ENCODE data around the gene RFX2. TPM values are rescaled to one million over a fixed set of nuclear protein-coding genes. Genes with fewer than 3 reads are reported as not detected.
"Not testable (repeated sequence)": the region's sequence is repeated elsewhere in the genome, so short reads cannot be mapped to it uniquely, and the experiment has no call there.

Gene RFX2
- total RNA-seq, 1 donor from 2014 or later, result 2.8 TPM

- no peak for DNase-seq (ENCODE audit: low read depth, low spot score)
Observed at GRCh38 chr19:5973376-5973775, 136.9 kb downstream of the RFX2 start.

GRCh38 chr19:5972355-5972731 is 138.0 kb downstream of the RFX2 start:
- DNase-seq (ENCODE audit: low read depth, low spot score), result no peak

DNA sequence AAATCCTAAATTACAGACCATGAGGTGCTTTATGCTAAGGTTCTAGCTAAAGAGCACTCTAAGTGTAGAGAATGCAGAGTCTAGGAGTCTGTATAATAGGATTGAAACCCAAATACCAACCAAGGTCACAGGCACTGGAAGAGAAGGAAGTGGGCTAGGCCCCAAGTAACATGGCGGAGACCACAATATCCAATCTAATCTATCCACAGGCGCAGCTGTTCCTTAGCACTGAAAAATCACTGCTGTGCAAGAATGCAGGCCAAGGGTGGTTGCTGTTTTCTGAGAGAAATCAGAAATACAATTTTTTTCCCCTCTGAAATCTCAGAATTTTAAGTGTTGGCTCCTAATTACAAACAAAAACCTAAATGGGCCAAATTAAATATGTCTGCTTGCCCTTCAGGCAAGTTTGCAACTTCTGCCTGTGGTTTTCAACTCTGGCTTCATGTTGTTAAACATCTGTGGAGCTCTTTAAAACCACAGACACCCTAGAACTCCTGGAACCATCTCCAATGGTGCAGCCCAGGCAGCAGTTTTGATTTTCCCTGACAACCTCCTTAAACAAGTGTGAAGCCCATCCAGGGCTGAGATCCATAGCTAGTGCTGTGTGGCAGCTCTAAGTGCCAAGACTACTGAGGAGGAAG is 138.5 kb downstream of the RFX2 start:
- DNase-seq (ENCODE audit: low read depth, low spot score), result no peak

- DNase-seq (ENCODE audit: low read depth, low spot score), result no peak
Observed at GRCh38 chr19:5969476-5969875, 140.8 kb downstream of the RFX2 start.

DNA sequence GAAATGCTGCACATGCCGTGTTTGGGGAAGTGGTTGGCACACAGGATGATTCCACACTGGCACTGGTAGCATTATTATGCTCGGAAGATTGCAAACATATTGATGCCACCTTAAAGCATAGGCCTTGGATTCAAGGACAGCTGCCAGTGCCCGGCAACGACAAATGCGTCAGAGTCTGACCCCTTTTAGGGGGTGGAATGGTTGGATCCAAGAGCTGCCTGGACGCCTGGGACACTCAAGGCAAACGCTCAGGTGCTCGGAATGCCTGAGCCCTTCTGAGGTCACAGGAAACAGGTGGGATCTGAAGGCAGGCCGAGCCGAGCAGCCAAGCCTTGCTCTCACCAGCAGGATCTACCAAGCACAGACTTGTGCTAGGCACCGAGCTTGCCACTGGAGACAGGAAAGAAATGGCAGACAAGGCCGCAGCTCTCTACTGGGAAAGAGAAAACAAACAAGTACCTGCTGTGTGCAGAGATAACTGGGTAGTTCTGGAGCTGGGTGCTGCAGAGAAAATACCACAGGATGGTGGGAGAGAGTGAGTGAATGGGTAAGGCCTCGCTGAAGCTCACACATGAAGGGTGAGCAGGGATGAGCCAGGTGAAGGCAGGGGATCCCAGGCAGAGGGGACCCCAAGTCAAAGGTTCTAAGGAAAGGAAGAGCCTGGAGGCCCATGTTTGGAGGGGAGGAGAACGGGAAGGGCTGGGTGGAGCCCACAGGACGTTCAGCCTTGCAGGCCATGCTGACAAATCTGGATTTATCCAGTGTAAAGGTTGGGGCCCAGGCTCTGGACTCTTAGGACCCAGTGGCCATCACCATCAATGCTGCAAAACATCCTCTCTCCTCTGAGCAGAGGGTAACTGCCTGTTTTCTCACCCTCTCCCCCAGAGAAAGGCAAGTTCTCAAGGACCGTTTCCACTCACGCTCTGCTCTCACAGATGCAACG is 141.6 kb downstream of the RFX2 start:
- no peak for DNase-seq (ENCODE audit: low read depth, low spot score)

- DNase-seq (ENCODE audit: low read depth, low spot score), result peak; percentile 61
Observed at GRCh38 chr19:5967994-5968430, 142.3 kb downstream of the RFX2 start.

DNA sequence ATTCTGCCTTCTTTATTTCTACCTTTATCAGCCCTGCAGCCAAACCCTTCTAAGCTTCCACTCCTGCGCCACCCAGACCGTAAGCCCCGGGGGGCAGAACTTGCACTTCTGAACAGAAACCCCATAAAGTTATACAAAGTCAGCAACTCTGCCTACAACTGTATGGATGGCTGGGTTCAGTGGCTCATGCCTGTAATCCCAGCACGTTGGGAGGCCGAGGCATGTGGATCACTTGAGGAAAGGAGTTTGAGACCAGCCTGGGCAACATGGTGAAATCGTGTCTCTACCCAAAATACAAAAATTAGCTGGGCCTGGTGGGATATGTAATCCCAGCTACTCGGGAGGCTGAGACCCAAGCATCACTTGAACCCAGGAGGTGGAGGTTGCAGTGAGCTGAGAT is 142.7 kb downstream of the RFX2 start:
- no peak for DNase-seq (ENCODE audit: low read depth, low spot score)

DNA sequence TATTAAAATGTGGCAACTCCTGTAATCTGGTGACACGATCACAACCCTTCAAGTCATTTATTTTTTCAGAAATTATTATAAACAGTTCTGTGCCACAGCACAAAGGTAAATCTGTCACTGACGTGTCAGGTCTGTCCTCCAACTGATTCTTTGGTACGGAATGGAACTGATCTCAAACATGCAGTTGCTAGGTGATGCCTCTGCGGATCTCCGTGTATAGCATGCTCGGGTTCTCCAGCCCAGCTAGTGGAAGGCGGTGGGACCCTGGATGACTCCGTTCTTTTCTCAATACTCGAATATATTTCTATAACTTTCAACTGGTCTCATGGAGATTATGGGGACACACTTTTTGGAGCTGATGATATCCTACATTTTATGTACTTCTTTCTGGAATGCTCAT is 143.4 kb downstream of the RFX2 start:
- no peak for DNase-seq (ENCODE audit: low read depth, low spot score)

GRCh38 chr19:5966215-5966614 is 144.1 kb downstream of the RFX2 start:
- DNase-seq (ENCODE audit: low read depth, low spot score), result no peak

DNA sequence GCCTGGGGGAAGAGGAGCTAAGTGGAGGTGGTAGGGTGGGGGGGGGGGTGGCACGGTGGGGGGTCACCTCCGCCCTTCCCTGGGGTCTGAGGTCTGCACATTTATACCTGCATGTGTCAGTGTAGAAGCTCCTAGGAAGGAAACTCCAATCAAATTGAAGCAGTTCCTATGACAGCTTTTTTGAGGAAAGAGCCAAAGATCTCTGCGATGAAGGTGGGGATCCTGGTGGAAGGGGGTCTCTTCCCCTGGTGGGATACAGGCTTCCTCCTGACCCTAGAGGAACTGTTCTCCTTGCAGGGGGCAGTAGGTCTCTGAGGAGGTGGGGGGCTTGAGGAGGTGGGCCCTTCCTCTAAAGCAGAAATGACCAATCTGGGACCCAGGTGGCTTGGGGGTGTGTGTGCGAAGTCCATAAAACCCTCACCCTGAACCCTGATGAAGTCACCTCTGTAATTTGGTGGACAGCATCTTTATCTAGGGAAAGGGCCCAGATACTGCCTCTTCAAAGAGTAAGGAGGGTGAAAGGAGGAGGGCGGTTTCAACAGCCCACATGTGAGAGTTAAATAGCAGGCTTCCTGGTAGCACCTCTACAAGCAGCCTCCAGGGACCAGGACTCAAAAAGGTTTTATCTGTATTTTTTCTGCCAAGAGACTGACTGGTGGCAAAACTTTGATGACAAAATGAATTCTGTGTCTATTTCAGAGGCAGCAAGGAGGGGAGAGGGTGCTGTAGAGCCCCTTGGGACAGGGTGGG is 145.3 kb downstream of the RFX2 start:
- DNase-seq (ENCODE audit: low read depth, low spot score), result no peak

GRCh38 chr19:5963855-5964254 is 146.4 kb downstream of the RFX2 start:
- no peak for DNase-seq (ENCODE audit: low read depth, low spot score)

DNA sequence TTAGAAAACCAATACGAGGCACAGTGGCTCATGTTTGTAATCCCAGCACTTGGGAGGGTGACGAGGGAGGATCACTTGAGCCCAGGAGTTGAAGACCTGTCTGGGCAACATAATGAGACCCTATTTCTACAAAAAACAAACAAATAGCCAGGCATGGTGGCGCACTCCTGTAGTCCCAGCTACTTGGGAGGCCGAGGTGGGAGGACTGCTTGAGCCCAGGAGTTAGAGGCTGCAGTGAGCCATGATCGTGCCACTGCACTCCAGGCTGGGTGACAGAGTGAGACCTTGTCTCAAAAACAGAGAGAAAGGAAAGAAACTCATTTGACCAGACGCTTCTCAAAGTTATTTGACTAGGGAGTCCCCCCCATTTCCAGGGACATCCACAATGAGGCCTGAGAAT is 147.0 kb downstream of the RFX2 start:
- DNase-seq (ENCODE audit: low read depth, low spot score), result not testable (repeated sequence)

DNA sequence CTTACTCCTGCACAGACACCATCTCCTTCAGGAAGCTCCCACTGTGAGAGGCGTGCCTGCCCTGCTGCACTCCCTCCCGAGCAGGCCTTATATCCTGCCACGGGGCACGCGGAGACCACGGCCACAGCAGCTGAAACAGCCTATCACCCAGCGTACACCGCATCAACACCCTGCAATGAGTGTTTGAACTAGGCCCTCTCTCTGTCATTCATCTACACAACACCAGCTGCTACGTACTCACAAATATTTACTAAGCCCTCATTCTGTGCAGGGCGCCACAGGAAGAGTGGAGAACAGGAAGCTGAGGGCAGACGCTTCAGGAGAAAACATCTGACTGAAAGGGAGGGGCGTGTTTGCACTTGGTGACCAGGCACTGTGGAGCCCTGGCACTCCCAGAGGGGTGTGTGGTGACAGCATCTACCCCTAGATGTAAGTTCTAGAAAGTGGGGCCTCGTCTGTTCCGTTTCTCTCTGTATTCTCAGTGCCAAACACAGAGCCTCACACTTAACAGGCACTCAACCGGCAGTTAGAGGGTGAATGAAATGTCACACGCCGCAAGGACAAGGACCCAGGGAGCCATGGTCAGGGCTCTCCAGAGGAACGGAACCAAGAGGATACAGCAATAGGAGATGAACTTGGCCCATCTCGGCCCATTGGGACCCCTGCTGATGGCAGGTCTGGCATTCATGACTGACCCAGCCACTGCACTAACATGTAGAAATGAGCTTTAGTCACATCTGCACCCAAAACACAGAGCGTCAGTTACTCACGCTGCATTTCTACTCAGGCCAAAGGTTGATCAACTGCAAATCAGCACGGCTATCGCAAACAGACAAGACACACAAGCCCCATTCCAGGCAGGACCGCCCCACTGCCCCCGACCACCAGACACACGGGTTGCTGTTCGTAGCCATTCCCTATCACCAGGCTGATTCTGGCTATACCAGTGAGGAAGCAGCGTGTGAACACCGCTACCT is 148.0 kb downstream of the RFX2 start:
- peak; percentile 48 for DNase-seq (ENCODE audit: low read depth, low spot score)

- DNase-seq (ENCODE audit: low read depth, low spot score), result not testable (repeated sequence)
Observed at GRCh38 chr19:5961641-5961968, 148.7 kb downstream of the RFX2 start.

DNA sequence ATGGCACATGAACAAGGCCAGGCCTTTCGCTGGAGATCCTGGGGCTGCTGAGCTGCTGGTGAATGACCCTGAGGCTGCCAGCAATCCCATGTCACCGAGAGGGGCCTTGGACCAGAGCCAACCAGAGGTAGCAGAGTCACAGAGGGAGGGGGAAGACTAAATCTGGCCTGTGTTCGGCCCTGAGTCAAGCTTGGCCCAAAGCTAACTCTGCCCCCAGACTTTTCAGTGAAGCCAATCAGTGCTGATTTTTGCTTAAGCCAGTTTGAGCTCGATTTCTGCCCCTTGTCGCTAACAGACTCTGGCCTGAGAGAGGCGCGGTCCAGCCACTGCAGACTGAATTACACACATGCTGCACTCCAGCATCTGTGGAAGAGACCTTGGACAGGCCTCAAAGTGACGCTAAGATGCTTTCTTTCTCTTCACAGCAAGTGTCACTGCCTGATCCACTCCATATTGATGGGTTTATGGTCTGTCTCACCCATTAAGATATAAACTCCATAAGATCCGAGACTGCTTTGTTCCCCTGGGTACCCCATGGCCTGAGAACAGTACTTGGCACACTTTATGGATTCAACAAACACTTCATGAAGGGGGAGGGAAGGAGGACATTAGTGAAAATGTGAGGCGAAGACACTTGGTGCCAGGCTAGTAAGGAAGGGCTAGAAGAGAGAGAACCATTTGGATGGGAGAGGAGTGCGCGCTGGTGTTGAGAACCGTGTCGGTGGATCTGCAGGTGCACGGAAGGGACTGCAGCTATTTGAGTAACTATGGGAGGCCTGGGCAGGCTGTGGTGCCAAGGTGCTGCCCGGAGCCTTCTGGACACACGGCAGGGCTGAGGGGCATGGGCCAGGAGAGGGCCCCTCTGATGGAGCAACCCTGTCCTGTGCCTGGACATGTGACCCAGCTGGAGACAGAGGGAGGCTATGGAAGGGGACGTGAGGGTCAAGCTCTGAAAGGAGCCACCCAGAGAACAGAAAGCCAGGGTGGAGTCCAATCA is 150.0 kb downstream of the RFX2 start:
- no peak for DNase-seq (ENCODE audit: low read depth, low spot score)

DNA sequence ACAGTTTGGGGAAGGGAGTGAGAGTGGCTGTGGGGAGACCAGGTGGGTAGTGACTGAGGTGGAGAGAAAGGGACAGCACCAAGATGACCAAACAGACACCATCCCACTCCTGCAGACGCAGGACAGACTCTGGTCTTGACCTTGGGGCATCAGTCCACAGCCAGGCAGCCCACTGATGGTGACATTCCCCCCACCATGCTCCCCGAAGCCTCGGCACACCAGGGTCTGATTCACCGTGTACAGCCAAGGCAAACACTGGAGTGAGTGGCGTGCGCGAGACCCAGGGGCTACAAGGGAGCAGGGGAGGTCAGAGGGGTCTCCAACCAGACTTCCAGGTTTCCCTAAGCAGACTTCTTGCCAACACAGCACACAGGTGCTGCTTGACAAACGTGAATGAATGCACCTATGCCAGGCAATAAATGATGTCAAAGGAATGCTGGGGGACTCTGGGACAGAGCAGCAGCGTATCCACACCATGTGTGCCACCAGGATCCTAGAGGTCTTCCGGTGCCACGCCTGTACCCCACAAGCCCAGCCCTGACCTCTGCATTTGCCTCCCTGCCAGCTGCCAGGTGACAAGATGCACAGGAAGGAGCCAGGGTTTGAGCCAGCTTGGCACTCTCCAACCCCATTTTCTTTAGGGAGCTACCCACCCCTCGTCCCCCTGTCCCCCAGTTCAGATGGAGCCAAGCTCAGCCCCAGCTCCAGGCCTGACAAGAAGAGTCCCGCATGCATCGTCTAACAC is 150.9 kb downstream of the RFX2 start:
- DNase-seq (ENCODE audit: low read depth, low spot score), result no peak

DNA sequence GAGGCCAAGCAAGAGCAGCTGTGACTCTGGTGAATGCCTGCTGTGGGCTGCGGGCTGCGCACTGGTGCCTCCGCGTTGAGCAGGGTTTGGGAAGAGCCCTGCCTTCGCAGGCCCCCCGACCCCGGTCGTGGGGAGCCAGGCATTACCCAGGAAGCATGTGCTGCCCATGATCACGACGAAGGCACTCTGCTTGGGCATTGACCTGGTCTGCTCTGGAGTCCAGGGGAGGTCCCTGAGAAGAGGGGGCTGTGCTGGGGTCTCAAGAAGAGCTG is 151.5 kb downstream of the RFX2 start:
- no peak for DNase-seq (ENCODE audit: low read depth, low spot score)

DNA sequence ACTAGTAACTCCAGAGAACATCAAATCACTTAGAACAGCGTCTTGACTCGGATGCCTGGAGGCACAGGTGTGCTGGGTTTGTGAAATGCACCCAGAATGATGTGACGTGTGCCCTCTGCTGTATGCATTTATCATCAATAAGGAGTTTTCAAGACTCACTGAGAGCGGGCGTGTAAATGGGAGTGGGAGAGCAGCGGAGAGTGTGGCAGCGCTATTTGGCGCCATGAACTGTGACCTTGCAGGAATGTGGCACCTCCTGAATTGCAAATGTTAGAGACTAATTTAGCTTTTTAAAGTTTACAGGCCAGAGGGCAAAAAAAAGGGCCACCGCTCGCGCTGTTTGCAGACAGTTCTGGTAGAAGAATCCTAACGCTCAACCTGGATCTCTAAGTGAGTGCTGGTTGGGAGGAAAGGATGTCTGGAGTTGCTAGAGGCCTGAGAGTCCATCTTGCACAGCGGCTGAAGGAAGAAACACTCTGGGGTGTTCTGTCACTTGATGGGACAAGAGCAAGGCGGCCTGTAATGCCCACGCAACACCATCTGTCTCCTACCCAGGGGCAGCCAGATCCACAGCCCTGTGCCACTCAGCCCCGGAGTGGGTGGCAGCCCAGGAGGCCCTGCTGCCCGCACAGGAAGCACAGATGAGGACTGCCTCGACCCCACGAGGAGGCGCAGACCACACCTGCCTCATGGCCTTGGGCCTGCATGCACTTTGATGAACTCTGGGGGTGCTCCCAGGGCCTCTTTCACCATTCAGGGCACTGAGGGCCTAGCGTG is 152.0 kb downstream of the RFX2 start:
- no peak for DNase-seq (ENCODE audit: low read depth, low spot score)

- DNase-seq (ENCODE audit: low read depth, low spot score), result no peak
Observed at GRCh38 chr19:5957170-5957569, 153.1 kb downstream of the RFX2 start.
